Caco-2 (cell line): ENCODE data around the gene NUMB. TPM values are rescaled to one million over a fixed set of nuclear protein-coding genes. Genes with fewer than 3 reads are reported as not detected.
"Not testable (repeated sequence)": the region's sequence is repeated elsewhere in the genome, so short reads cannot be mapped to it uniquely, and the experiment has no call there.

Source experiments
- BruUV-seq: library from RNA; stranded (reverse); fragments of 400-500 nt; replicated peaks from 2 replicates; lab custom pipeline; 2021; lab: Mats Ljungman, UMichigan
- CTCF ChIA-PET: fragments of 300-600 bp; sonication (Branson Sonifier 250); formaldehyde crosslinking; loops from one replicate; lab custom pipeline; 2022; ENCODE audit warnings: antibody characterized with exemption; lab: Charles Lee
- POLR2A ChIA-PET: fragments of 300-600 bp; sonication (Branson Sonifier 250); formaldehyde crosslinking; loops from one replicate; lab custom pipeline; 2022; ENCODE audit warnings: antibody characterized with exemption; lab: Charles Lee
- DNase-seq, 2 experiments: peaks; one replicate each; pipeline versions ENCODE4 v3.0.0 to v3.0.0-alpha.2; 2020 to 2022
- H3K27me3 ChIP-seq: replicated peaks from 2 replicates; pipeline ENCODE4 v1.6.0; 2011; ENCODE audit warnings: low read length; ENCODE audit not compliant: control insufficient read depth, insufficient read depth
- H3K36me3 ChIP-seq: 2 replicates; pipeline ENCODE4 v1.5.1; 2011; ENCODE audit warnings: low read length; ENCODE audit not compliant: control insufficient read depth, insufficient read depth
- H3K4me1 ChIP-seq: fragments of 250-450 bp; sonication (Bioruptor Pico); 2 replicates; pipeline ENCODE4 v1.5.1; 2020; ENCODE audit warnings: mild to moderate bottlenecking
- H3K4me3 ChIP-seq: 2 replicates; pipeline ENCODE4 v1.5.1; 2011; ENCODE audit warnings: low read depth, mild to moderate bottlenecking, control low read depth, low read length
- H3K9me3 ChIP-seq: fragments of 250-450 bp; sonication (Bioruptor Pico); 2 replicates; pipeline ENCODE4 v1.5.1; 2020; ENCODE audit warnings: mild to moderate bottlenecking, moderate library complexity
- H3K27ac Mint-ChIP-seq: one replicate; pipeline ENCODE4 v1.8.0; 2022; ENCODE audit warnings: mixed read lengths; ENCODE audit not compliant: unreplicated experiment
- H3K27me3 Mint-ChIP-seq: one replicate; pipeline ENCODE4 v1.8.0; 2022; ENCODE audit warnings: mixed read lengths; ENCODE audit not compliant: insufficient read depth, unreplicated experiment
- H3K36me3 Mint-ChIP-seq: one replicate; pipeline ENCODE4 v1.8.0; 2022; ENCODE audit warnings: mild to moderate bottlenecking, mixed read lengths; ENCODE audit not compliant: insufficient read depth, unreplicated experiment
- H3K4me1 Mint-ChIP-seq: one replicate; pipeline ENCODE4 v1.8.0; 2022; ENCODE audit warnings: low read depth, mixed read lengths; ENCODE audit not compliant: unreplicated experiment
- H3K4me3 Mint-ChIP-seq: one replicate; pipeline ENCODE4 v1.8.0; 2022; ENCODE audit warnings: mild to moderate bottlenecking, moderate library complexity, mixed read lengths; ENCODE audit not compliant: unreplicated experiment
- H3K9me3 Mint-ChIP-seq: one replicate; pipeline ENCODE4 v1.8.0; 2022; ENCODE audit warnings: mixed read lengths; ENCODE audit not compliant: unreplicated experiment
- CTCF ChIP-seq, 2 experiments: fragments of 200-600 bp in 1 of 2; IDR thresholded peaks; 1 replicate in 1 of 2; 2 replicates in 1 of 2; pipeline versions ENCODE4 v1.5.1 to v1.8.0; 2011 to 2022; ENCODE audit warnings: antibody characterized with exemption in 1 of 2, control low read depth in 1 of 2, inconsistent platforms in 1 of 2, low read depth in 1 of 2, low read length in 1 of 2, mild to moderate bottlenecking in 1 of 2, moderate library complexity in 1 of 2; ENCODE audit not compliant: insufficient read depth in 1 of 2, severe bottlenecking in 1 of 2, unreplicated experiment in 1 of 2
- intact Hi-C: fragments of 100-400 bp; cut with micrococcal nuclease; formaldehyde crosslinking; loops from one replicate; pipeline ENCODE4 v1.10.0; 2022; ENCODE audit not compliant: unreplicated experiment
- total RNA-seq: library from RNA; stranded (reverse); gene quantifications from 2 replicates; pipeline ENCODE4 v1.2.3, GENCODE V29; 2022

The NUMB gene
- total RNA-seq, 1 experiment from 2014 or later, result 67.6 TPM

GRCh38 chr14:73424453-73424852 is 33.9 kb downstream of the NUMB start:
- peaks cover 12% of the 10 kb centered on the region for H3K36me3 Mint-ChIP-seq
- H3K4me1 Mint-ChIP-seq, result peaks cover 31% of the 10 kb centered on the region
- H3K4me3 Mint-ChIP-seq, result no peak overlapping the region
- Histone ChIP-seq H3K4me3 (no peak overlapping the region), H3K27me3 (no peaks in the 10 kb centered on the region), H3K36me3 (no peaks in the 10 kb centered on the region), H3K4me1 (peaks cover 30% of the 10 kb centered on the region), H3K9me3 (no peaks in the 10 kb centered on the region)
- TF ChIP-seq CTCF (IDR thresholded peaks at IDR 0.05; ENCODE audit: insufficient read depth in 1 of 2, low read depth in 1 of 2, low read length in 1 of 2, severe bottlenecking in 1 of 2, unreplicated experiment in 1 of 2), result no peak
- no peak overlapping the region for H3K27ac Mint-ChIP-seq
- CTCF ChIA-PET, result no interaction called here
- BruUV-seq, result TSS peak; percentile 11
- H3K9me3 Mint-ChIP-seq, result no peaks in the 10 kb centered on the region
- H3K27me3 Mint-ChIP-seq, result no peaks in the 10 kb centered on the region
- POLR2A ChIA-PET, result no interaction called here
- no peak for DNase-seq
- intact Hi-C loops, result no loop called here

- H3K4me1 ChIP-seq, result peaks cover 20% of the 10 kb centered on the region
- POLR2A ChIA-PET, H3K9me3 Mint-ChIP-seq, H3K27me3 Mint-ChIP-seq, H3K4me3 Mint-ChIP-seq, H3K27me3 ChIP-seq, H3K27ac Mint-ChIP-seq, intact Hi-C loops, BruUV-seq, H3K9me3 ChIP-seq, H3K4me3 ChIP-seq, DNase-seq, H3K36me3 ChIP-seq: not testable (repeated sequence)
- peaks cover 14% of the 10 kb centered on the region for H3K36me3 Mint-ChIP-seq
- H3K4me1 Mint-ChIP-seq, result peaks cover 19% of the 10 kb centered on the region
- CTCF ChIA-PET, result interaction anchor here (0.6 kb wide), 1 partner anchor 52 kb away, joined by 8 read pairs; no protein-coding TSS in a partner anchor
Observed at GRCh38 chr14:73423092-73423491, 35.3 kb downstream of the NUMB start.

- DNase-seq, result peak; percentile 30 to 39
- H3K27me3 ChIP-seq, result no peaks in the 10 kb centered on the region
- Mint-ChIP-seq H3K36me3 (peaks cover 14% of the 10 kb centered on the region), H3K4me1 (peaks cover 17% of the 10 kb centered on the region), H3K4me3 (no peak overlapping the region), H3K9me3 (no peaks in the 10 kb centered on the region), H3K27ac (no peak overlapping the region), H3K27me3 (no peaks in the 10 kb centered on the region)
- intact Hi-C loops, result no loop called here
- H3K36me3 ChIP-seq, result no peaks in the 10 kb centered on the region
- no peak for TF ChIP-seq CTCF (IDR thresholded peaks at IDR 0.05; ENCODE audit: insufficient read depth in 1 of 2, low read depth in 1 of 2, low read length in 1 of 2, severe bottlenecking in 1 of 2, unreplicated experiment in 1 of 2)
- ChIA-PET CTCF (no interaction called here), POLR2A (no interaction called here)
- H3K4me3 ChIP-seq, result no peak overlapping the region
- peaks cover 15% of the 10 kb centered on the region for H3K4me1 ChIP-seq
- no peaks in the 10 kb centered on the region for H3K9me3 ChIP-seq
- BruUV-seq, result no TSS peak
Observed at GRCh38 chr14:73422515-73422914, 35.8 kb downstream of the NUMB start.

GRCh38 chr14:73418227-73418626 is 40.1 kb downstream of the NUMB start:
- no peak overlapping the region for H3K4me3 ChIP-seq
- Mint-ChIP-seq H3K36me3 (peaks cover 14% of the 10 kb centered on the region), H3K27ac (no peak overlapping the region), H3K27me3 (no peaks in the 10 kb centered on the region), H3K9me3 (no peaks in the 10 kb centered on the region), H3K4me1 (peaks cover 7% of the 10 kb centered on the region), H3K4me3 (no peak overlapping the region)
- no peaks in the 10 kb centered on the region for H3K27me3 ChIP-seq
- H3K36me3 ChIP-seq, result no peaks in the 10 kb centered on the region
- H3K9me3 ChIP-seq, result no peaks in the 10 kb centered on the region
- ChIA-PET CTCF (no interaction called here), POLR2A (no interaction called here)
- no TSS peak for BruUV-seq
- TF ChIP-seq CTCF (IDR thresholded peaks at IDR 0.05; ENCODE audit: insufficient read depth in 1 of 2, low read depth in 1 of 2, low read length in 1 of 2, severe bottlenecking in 1 of 2, unreplicated experiment in 1 of 2), result no peak
- no peak for DNase-seq
- H3K4me1 ChIP-seq, result peaks cover 10% of the 10 kb centered on the region
- intact Hi-C loops, result no loop called here

- H3K4me1 ChIP-seq, DNase-seq, H3K9me3 Mint-ChIP-seq, H3K27ac Mint-ChIP-seq, POLR2A ChIA-PET, H3K36me3 ChIP-seq, CTCF ChIA-PET, H3K27me3 ChIP-seq, H3K9me3 ChIP-seq, BruUV-seq, intact Hi-C loops, H3K4me3 ChIP-seq, H3K4me1 Mint-ChIP-seq, H3K4me3 Mint-ChIP-seq, H3K27me3 Mint-ChIP-seq: not testable (repeated sequence)
- peaks cover 17% of the 10 kb centered on the region for H3K36me3 Mint-ChIP-seq
Observed at GRCh38 chr14:73406248-73406647, 52.1 kb downstream of the NUMB start.
